Lower leg skin (tissue), 4 donors: ENCODE results near the gene S100A8. TPM values are rescaled to one million over a fixed set of nuclear protein-coding genes. Genes with fewer than 3 reads are reported as not detected.
A peak's percentile ranks its signal among the peaks of the same experiment; 100 is the strongest.

Source experiments
- DNase-seq, 2 donors: peaks; one replicate each; pipeline ENCODE4 v3.0.0-alpha.2; 2019; ENCODE audit warnings: low spot score in 2 of 2
- H3K4me3 ChIP-seq: fragments of 200-600 bp; sonication (generic); 2 replicates; pipeline ENCODE4 v1.5.1; 2017; ENCODE audit warnings: mild to moderate bottlenecking, low read depth; ENCODE audit not compliant: poor library complexity, severe bottlenecking
- CTCF ChIP-seq, 3 donors: fragments of 450-650 bp; IDR thresholded peaks; one replicate each; pipeline ENCODE4 v1.5.1; 2016; ENCODE audit warnings: antibody characterized with exemption in 3 of 3, mild to moderate bottlenecking in 3 of 3, moderate library complexity in 2 of 3
- POLR2A ChIP-seq, 2 donors: fragments of 450-650 bp; IDR thresholded peaks; one replicate each; pipeline ENCODE4 v1.6.1; 2016 to 2017; ENCODE audit warnings: antibody characterized with exemption in 2 of 2, mild to moderate bottlenecking in 1 of 2, moderate library complexity in 1 of 2
- WGBS, 2 donors: methylation state at CpG; one replicate each; pipeline ENCODE4 v1.1.5; 2018; 5-methylcytosine and 5-hydroxymethylcytosine counted together
- intact Hi-C: fragments of 100-400 bp; cut with DNase I; formaldehyde crosslinking; loops from one replicate; pipeline ENCODE4 v1.15.0; 2023; ENCODE audit warnings: low total_unique reads
- total RNA-seq, 4 donors: library from RNA; depleted of rRNA; stranded (reverse); fragments of >200 nt; gene quantifications; one replicate each; pipeline ENCODE4 v1.1.0, GENCODE V29; 2016

The S100A8 gene
- total RNA-seq, 4 donors from 2014 or later = 1.3 to 14.3 (median 6.0) TPM

- 57 to 59% methylated on average over 12 of the region's 12 CpGs for WGBS, 2 donors
- DNase-seq = peak in 1 of 2 donors; percentile 45
- no peak overlapping the region for H3K4me3 ChIP-seq
- TF ChIP-seq POLR2A (IDR thresholded peaks at IDR 0.05) (no peak), CTCF (IDR thresholded peaks at IDR 0.05) (no peak)
- intact Hi-C loops = no loop called here
Observed at GRCh38 chr1:153364766-153365666, 25.9 kb downstream of the S100A8 start.

GRCh38 chr1:153364156-153364555 is 26.7 kb downstream of the S100A8 start:
- DNase-seq = peak in 1 of 2 donors; percentile 5
- H3K4me3 ChIP-seq = no peak overlapping the region
- intact Hi-C loops = no loop called here
- no peak for TF ChIP-seq CTCF (IDR thresholded peaks at IDR 0.05)
- no peak for TF ChIP-seq POLR2A (IDR thresholded peaks at IDR 0.05)

- TF ChIP-seq CTCF (IDR thresholded peaks at IDR 0.05) (no peak), POLR2A (IDR thresholded peaks at IDR 0.05) (no peak)
- no peak for DNase-seq
- H3K4me3 ChIP-seq = no peak overlapping the region
- intact Hi-C loops = no loop called here
- WGBS, 2 donors = 59 to 67% methylated on average over 3 of the region's 3 CpGs
Observed at GRCh38 chr1:153363641-153364040, 27.2 kb downstream of the S100A8 start.

- TF ChIP-seq POLR2A (IDR thresholded peaks at IDR 0.05) = no peak
- no peak for TF ChIP-seq CTCF (IDR thresholded peaks at IDR 0.05)
- peak in 1 of 2 donors; percentile 61 for DNase-seq
- 85 to 90% methylated on average over 3 of the region's 3 CpGs for WGBS, 2 donors
- intact Hi-C loops = no loop called here
- no peak overlapping the region for H3K4me3 ChIP-seq
Observed at GRCh38 chr1:153362187-153362775, 28.6 kb downstream of the S100A8 start.

- 77 to 85% methylated on average over 4 of the region's 4 CpGs for WGBS, 2 donors
- H3K4me3 ChIP-seq = no peak overlapping the region
- intact Hi-C loops = no loop called here
- TF ChIP-seq POLR2A (IDR thresholded peaks at IDR 0.05) (no peak), CTCF (IDR thresholded peaks at IDR 0.05) (no peak)
- peak in 1 of 2 donors; percentile 60 for DNase-seq
Observed at GRCh38 chr1:153361480-153362109, 29.3 kb downstream of the S100A8 start.
